ENCODE data around the gene AP4E1. TPM values are rescaled to one million over a fixed set of nuclear protein-coding genes. Genes with fewer than 3 reads are reported as not detected.

The AP4E1 gene
- total RNA-seq, 4 donors from 2014 or later, result 6.8 to 12.1 (median 9.8) TPM

GRCh38 chr15:50959717-50960116 lies 51.2 kb downstream of the AP4E1 start:
- no peak for TF ChIP-seq CTCF (IDR thresholded peaks at IDR 0.05; ENCODE audit: low read depth)

- no peak for TF ChIP-seq CTCF (IDR thresholded peaks at IDR 0.05; ENCODE audit: low read depth)
Observed at GRCh38 chr15:50964075-50964474, 55.6 kb downstream of the AP4E1 start.

DNA sequence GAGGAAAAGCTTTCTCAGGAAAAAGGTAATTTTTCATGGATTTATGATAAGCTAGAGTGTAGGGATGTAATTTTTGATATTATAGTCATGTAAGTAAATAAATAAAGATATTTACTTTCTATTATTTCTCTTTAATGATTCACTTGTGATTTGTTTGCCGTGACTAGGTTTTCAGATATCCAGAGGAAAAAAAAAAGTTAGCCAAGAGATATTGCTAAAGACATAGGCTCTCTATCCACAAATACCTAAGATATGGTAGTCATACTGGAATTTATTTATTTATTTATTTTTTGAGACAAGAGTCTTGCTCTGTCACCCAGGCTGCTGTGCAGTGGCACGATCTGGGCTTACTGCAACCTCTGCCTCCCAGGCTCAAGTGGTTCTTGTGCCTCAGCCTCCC lies 59.9 kb downstream of the AP4E1 start:
- TF ChIP-seq CTCF (IDR thresholded peaks at IDR 0.05; ENCODE audit: low read depth), result no peak

DNA sequence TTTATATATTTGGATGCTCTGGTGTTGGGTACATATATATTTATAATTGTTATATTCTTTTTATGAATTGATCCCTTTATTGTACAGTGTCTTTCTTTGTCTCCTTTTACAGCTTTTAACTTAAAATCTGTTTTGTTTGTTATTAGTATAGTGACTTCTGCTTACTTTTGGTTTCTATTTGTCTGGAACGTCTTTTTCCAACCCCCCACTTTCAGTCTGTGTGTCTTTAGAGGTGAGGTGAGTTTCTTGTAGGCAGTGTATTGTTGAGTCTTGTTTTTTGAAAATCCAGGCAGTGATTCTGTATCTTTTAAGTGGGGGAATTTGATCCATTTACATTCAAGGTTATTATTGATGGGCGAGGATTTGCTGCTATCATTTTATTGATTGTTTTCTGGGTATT lies 62.0 kb downstream of the AP4E1 start:
- no peak for TF ChIP-seq CTCF (IDR thresholded peaks at IDR 0.05; ENCODE audit: low read depth)

GRCh38 chr15:50971115-50971514 lies 62.6 kb downstream of the AP4E1 start:
- no peak for TF ChIP-seq CTCF (IDR thresholded peaks at IDR 0.05; ENCODE audit: low read depth)

DNA sequence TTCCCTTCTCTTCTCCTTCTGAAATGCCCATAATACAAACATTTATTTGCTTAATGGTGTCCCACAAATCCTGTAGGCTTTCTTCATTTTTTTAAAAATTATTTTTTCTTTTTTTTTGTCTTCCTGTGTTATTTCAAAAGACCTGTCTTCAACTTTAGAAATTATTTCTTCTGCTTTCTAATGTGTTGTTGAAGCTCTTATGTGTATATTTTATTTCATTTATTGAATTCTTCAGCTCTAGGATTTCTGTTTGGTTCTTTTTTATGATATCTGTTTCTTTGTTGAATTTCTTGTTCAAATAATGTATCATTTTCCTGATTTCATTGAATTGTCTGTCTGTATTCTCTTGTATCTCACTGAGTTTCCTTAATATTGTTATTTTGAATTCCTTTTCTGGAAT lies 63.1 kb downstream of the AP4E1 start:
- TF ChIP-seq CTCF (IDR thresholded peaks at IDR 0.05; ENCODE audit: low read depth), result no peak

GRCh38 chr15:50973605-50974004 lies 65.1 kb downstream of the AP4E1 start:
- no peak for TF ChIP-seq CTCF (IDR thresholded peaks at IDR 0.05; ENCODE audit: low read depth)
